ENCODE results near the gene ELMO3.

Gene ELMO3

GRCh38 chr16:67194260-67194659 lies 4.7 kb upstream of the ELMO3 start:
- H3K27ac ChIP-seq: no peak overlapping the region
- peaks cover 24% of the 10 kb centered on the region for H3K79me2 ChIP-seq (ENCODE audit: insufficient read depth, low read depth)
- no peaks in the 10 kb centered on the region; the same call in 1 of the 2 replicates for H3K36me3 ChIP-seq (ENCODE audit: insufficient read depth)

GRCh38 chr16:67195676-67196075 lies 3.3 kb upstream of the ELMO3 start:
- peaks cover 24% of the 10 kb centered on the region for H3K79me2 ChIP-seq (ENCODE audit: insufficient read depth, low read depth)
- no peak overlapping the region for H3K9ac ChIP-seq
- no peak overlapping the region for H3K27ac ChIP-seq
- no peak overlapping the region for H2AFZ ChIP-seq (ENCODE audit: low read depth)
- TF ChIP-seq CTCF (conservative IDR thresholded peaks at IDR 0.05; ENCODE audit: low read depth, low read length): no peak
- H3K36me3 ChIP-seq (ENCODE audit: insufficient read depth): no peaks in the 10 kb centered on the region; the same call in 1 of the 2 replicates
- peaks cover 19% of the 10 kb centered on the region for H3K4me1 ChIP-seq (ENCODE audit: low read depth, poor library complexity, severe bottlenecking)
- H3K4me3 ChIP-seq (IDR thresholded peaks at IDR 0.05; ENCODE audit: insufficient read depth, low read depth, low read length): no peak overlapping the region
- H4K20me1 ChIP-seq (ENCODE audit: insufficient read depth): no peaks in the 10 kb centered on the region
- no peaks in the 10 kb centered on the region for H3K27me3 ChIP-seq (ENCODE audit: insufficient read depth, low read depth)
- no peak overlapping the region for H3K4me2 ChIP-seq

More at GRCh38 chr16:67194260-67194659, 4.7 kb upstream of the ELMO3 start:
- no peak overlapping the region; the same call in 1 of the 2 replicates for H3K4me2 ChIP-seq
- H2AFZ ChIP-seq (ENCODE audit: low read depth): no peak overlapping the region
- no peaks in the 10 kb centered on the region for H4K20me1 ChIP-seq (ENCODE audit: insufficient read depth)
- peaks cover 19% of the 10 kb centered on the region for H3K4me1 ChIP-seq (ENCODE audit: low read depth, poor library complexity, severe bottlenecking)
- H3K4me3 ChIP-seq (IDR thresholded peaks at IDR 0.05; ENCODE audit: insufficient read depth, low read depth, low read length): no peak overlapping the region
- H3K27me3 ChIP-seq (ENCODE audit: insufficient read depth, low read depth): no peaks in the 10 kb centered on the region
- TF ChIP-seq CTCF (conservative IDR thresholded peaks at IDR 0.05; ENCODE audit: low read depth, low read length): no peak
- H3K9ac ChIP-seq: no peak overlapping the region

GRCh38 chr16:67196881-67197280 lies 2.0 kb upstream of the ELMO3 start:
- Histone ChIP-seq H4K20me1 (ENCODE audit: insufficient read depth) (no peaks in the 10 kb centered on the region), H3K27me3 (ENCODE audit: insufficient read depth, low read depth) (no peaks in the 10 kb centered on the region), H3K27ac (no peak overlapping the region), H3K4me2 (no peak overlapping the region), H2AFZ (ENCODE audit: low read depth) (no peak overlapping the region), H3K4me3 (IDR thresholded peaks at IDR 0.05; ENCODE audit: insufficient read depth, low read depth, low read length) (no peak overlapping the region), H3K36me3 (ENCODE audit: insufficient read depth) (no peaks in the 10 kb centered on the region; the same call in 1 of the 2 replicates), H3K79me2 (ENCODE audit: insufficient read depth, low read depth) (peaks cover 24% of the 10 kb centered on the region), H3K4me1 (ENCODE audit: low read depth, poor library complexity, severe bottlenecking) (peaks cover 13% of the 10 kb centered on the region), H3K9ac (no peak overlapping the region)
- no peak for TF ChIP-seq CTCF (conservative IDR thresholded peaks at IDR 0.05; ENCODE audit: low read depth, low read length)

GRCh38 chr16:67197704-67198103 lies 1.2 kb upstream of the ELMO3 start:
- Histone ChIP-seq H2AFZ (ENCODE audit: low read depth) (no peak overlapping the region), H3K4me2 (no peak overlapping the region), H3K27ac (no peak overlapping the region), H3K9ac (no peak overlapping the region), H4K20me1 (ENCODE audit: insufficient read depth) (no peaks in the 10 kb centered on the region), H3K4me1 (ENCODE audit: low read depth, poor library complexity, severe bottlenecking) (peaks cover 13% of the 10 kb centered on the region), H3K36me3 (ENCODE audit: insufficient read depth) (no peaks in the 10 kb centered on the region; the same call in 1 of the 2 replicates), H3K4me3 (IDR thresholded peaks at IDR 0.05; ENCODE audit: insufficient read depth, low read depth, low read length) (no peak overlapping the region), H3K79me2 (ENCODE audit: insufficient read depth, low read depth) (peaks cover 17% of the 10 kb centered on the region), H3K27me3 (ENCODE audit: insufficient read depth, low read depth) (no peaks in the 10 kb centered on the region)
- no peak for TF ChIP-seq CTCF (conservative IDR thresholded peaks at IDR 0.05; ENCODE audit: low read depth, low read length)
